RWPE2 (cell line): ENCODE results near the gene KIF26A.

ENCODE experiments used
- ATAC-seq: fragments of 200-7000 bp; cut with Tn5 transposase; 3 replicates; pipeline ENCODE4 v1.9.1; 2021; ENCODE audit warnings: low read depth
- DNase-seq: peaks from one replicate; pipeline ENCODE4 v3.0.0-alpha.2; 2020; ENCODE audit warnings: low spot score
- H3K27ac ChIP-seq: fragments of 450-650 bp; 2 replicates; pipeline ENCODE4 v1.5.1; 2017; ENCODE audit warnings: mild to moderate bottlenecking; ENCODE audit not compliant: poor library complexity, severe bottlenecking
- H3K27me3 ChIP-seq: fragments of 250-450 bp; sonication (Bioruptor Pico); 2 replicates; pipeline ENCODE4 v1.5.1; 2021; ENCODE audit warnings: mild to moderate bottlenecking, moderate library complexity; ENCODE audit not compliant: insufficient read depth, poor library complexity, severe bottlenecking
- H3K36me3 ChIP-seq: fragments of 250-450 bp; sonication (Bioruptor Pico); 2 replicates; pipeline ENCODE4 v1.5.1; 2020; ENCODE audit warnings: low read depth, mild to moderate bottlenecking, moderate library complexity
- H3K4me1 ChIP-seq: fragments of 250-450 bp; sonication (Bioruptor Pico); 2 replicates; pipeline ENCODE4 v1.5.1; 2021; ENCODE audit warnings: mild to moderate bottlenecking, moderate library complexity; ENCODE audit not compliant: insufficient read depth, poor library complexity, severe bottlenecking
- H3K4me3 ChIP-seq: fragments of 250-450 bp; sonication (Bioruptor Pico); 2 replicates; pipeline ENCODE4 v1.5.1; 2021; ENCODE audit warnings: mild to moderate bottlenecking, moderate library complexity; ENCODE audit not compliant: severe bottlenecking
- H3K9me3 ChIP-seq: fragments of 250-450 bp; sonication (Bioruptor Pico); 2 replicates; pipeline ENCODE4 v1.5.1; 2021; ENCODE audit warnings: mild to moderate bottlenecking, moderate library complexity; ENCODE audit not compliant: severe bottlenecking
- TF ChIP-seq, protein P1 (sequence below): fragments of 450-650 bp; IDR thresholded peaks from one replicate; pipeline ENCODE4 v1.5.1; 2017; ENCODE audit warnings: mild to moderate bottlenecking, moderate library complexity; ENCODE audit not compliant: poor library complexity, severe bottlenecking

Gene KIF26A

DNA sequence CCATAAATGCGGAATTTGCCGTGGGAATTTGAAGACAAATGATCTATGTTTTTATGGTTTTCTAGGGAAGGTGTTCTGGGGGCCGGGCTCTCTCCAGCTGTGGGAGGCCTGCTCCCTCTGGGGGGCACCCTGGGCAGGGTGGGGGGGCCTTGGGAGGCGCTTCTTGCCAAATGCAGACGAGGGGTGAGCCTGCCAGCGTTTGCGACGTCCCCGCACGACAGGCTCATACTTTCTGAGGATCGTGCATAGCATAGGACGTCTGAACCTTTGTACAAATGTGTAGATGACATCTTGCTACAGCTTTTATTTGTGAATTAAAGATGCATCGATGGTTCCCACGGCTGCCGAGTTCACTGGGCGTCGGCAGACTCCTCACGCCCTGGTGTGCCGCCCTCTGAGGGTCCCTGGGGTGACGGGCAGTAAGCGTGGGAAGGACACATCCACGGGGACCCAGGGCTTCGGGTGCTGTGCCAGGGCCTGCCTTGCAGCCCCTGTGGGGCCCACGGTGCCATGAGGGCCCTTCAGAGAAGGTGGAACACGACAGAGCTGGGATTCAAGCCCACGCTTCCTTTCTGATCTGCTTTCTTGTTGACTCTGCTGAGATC lies 42.3 kb downstream of the KIF26A start:
- TF ChIP-seq, protein P1, sequence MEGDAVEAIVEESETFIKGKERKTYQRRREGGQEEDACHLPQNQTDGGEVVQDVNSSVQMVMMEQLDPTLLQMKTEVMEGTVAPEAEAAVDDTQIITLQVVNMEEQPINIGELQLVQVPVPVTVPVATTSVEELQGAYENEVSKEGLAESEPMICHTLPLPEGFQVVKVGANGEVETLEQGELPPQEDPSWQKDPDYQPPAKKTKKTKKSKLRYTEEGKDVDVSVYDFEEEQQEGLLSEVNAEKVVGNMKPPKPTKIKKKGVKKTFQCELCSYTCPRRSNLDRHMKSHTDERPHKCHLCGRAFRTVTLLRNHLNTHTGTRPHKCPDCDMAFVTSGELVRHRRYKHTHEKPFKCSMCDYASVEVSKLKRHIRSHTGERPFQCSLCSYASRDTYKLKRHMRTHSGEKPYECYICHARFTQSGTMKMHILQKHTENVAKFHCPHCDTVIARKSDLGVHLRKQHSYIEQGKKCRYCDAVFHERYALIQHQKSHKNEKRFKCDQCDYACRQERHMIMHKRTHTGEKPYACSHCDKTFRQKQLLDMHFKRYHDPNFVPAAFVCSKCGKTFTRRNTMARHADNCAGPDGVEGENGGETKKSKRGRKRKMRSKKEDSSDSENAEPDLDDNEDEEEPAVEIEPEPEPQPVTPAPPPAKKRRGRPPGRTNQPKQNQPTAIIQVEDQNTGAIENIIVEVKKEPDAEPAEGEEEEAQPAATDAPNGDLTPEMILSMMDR, result no peak
- no peak for ATAC-seq
- Histone ChIP-seq H3K4me3 (no peak overlapping the region), H3K36me3 (no peaks in the 10 kb centered on the region), H3K4me1 (peaks cover 22% of the 10 kb centered on the region), H3K27me3 (no peaks in the 10 kb centered on the region), H3K9me3 (no peaks in the 10 kb centered on the region), H3K27ac (no peak overlapping the region)
- no peak for DNase-seq

DNA sequence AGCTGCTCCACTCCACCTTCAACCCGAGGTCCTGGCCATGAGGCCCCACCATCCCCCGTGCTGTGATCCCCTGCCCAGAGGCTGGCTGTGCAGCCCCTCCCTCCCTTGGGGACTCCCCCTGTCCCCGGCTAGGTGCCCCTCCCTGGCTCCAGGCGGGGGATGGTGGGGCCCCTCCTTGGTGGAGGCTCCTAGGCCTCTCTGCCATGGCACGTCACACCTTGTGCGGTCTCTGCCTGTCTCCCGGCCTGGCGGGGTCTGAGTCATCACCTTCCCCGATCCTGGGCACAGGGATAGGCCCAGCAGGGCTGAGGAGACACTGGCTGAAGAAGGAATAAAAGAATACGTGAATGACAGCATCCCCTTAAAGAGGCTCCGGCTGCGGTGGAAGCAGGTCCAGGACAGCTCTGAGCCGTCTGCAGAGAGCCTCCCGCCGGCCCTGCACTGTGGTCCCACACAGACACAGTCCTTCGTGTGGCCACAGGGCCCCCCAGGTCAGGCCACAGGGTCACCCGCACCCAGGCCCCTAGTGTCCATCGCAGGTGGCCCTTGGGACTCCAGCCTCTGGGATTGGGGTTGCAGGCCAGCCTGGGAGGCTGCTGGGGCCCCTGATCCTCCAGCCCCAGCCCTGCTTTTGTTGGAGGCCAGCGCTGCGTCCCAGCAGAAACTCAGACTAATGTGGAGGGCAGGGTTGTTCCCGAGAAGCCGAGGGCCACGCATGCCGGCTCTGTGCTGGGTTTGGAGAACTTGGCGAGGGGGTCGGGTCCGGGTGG lies 43.6 kb downstream of the KIF26A start:
- Histone ChIP-seq H3K27me3 (no peaks in the 10 kb centered on the region), H3K4me3 (no peak overlapping the region), H3K27ac (no peak overlapping the region), H3K4me1 (peaks cover 22% of the 10 kb centered on the region), H3K9me3 (no peaks in the 10 kb centered on the region), H3K36me3 (no peaks in the 10 kb centered on the region)
- no peak for DNase-seq
- ATAC-seq, result peak; percentile 64
- TF ChIP-seq, protein P1, result no peak

DNA sequence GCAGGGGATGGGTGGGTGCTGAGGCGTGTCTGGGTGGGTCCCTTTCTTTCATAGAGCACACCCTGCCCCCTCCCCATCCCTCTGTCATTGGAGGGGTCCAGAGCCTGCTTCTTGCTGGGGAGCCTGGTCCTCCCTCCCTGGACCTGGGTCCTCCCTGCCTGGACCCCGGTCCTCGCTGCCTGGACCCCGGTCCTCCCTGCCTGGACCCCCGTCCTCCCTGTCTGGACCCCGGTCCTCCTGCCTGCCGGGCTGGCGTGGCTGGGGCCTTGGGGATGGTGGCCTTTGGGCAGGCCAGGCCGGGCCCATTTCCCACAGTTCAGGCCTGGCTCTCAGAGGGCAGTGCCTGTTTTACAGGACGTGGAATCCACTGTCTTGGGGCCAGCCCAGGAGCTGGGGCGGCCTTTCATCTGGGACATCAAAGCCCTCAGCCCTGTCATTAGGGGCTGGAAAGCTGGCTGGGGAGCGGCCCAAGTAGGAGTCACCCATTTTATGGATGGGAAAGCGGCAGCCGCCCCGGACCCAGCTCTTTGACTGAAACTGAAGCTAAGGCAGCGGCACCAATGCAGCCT lies 44.6 kb downstream of the KIF26A start:
- Histone ChIP-seq H3K4me1 (peaks cover 22% of the 10 kb centered on the region), H3K27ac (no peak overlapping the region), H3K27me3 (no peaks in the 10 kb centered on the region), H3K36me3 (no peaks in the 10 kb centered on the region), H3K9me3 (no peaks in the 10 kb centered on the region), H3K4me3 (no peak overlapping the region)
- DNase-seq, result no peak
- TF ChIP-seq, protein P1, result no peak
- ATAC-seq, result no peak

DNA sequence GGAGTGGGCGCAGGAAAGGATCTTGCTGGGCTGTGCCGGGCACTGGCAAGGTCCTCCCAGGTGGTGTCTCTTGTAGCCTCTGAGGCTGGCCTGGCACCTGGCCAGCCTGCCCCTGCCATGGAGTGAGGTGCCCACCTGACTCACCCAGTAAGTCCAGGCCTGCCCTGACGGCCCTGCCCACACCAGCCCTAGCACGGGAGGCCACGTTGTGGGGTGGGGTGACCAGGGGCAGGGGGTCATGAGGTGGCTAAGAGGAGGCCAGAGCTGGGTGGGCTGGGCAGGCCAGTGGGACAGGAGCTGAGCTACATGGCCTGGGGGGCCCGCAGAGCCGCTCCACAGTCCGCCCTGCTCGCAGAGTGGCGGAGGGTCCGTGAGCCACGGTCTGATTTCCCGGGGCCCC lies 45.4 kb downstream of the KIF26A start:
- TF ChIP-seq, protein P1, result no peak
- no peak for DNase-seq
- no peaks in the 10 kb centered on the region for H3K36me3 ChIP-seq
- no peaks in the 10 kb centered on the region for H3K27me3 ChIP-seq
- ATAC-seq, result peak; percentile 16; the same call in 2 of the 3 replicates
- H3K9me3 ChIP-seq, result no peaks in the 10 kb centered on the region
- no peak overlapping the region for H3K4me3 ChIP-seq
- H3K4me1 ChIP-seq, result peaks cover 22% of the 10 kb centered on the region
- no peak overlapping the region for H3K27ac ChIP-seq
